ENCODE results near the gene LRRC61. TPM values are rescaled to one million over a fixed set of nuclear protein-coding genes. Genes with fewer than 3 reads are reported as not detected.

LRRC61 gene
- total RNA-seq, 1 donor from 2014 or later, result 14.1 TPM

DNA sequence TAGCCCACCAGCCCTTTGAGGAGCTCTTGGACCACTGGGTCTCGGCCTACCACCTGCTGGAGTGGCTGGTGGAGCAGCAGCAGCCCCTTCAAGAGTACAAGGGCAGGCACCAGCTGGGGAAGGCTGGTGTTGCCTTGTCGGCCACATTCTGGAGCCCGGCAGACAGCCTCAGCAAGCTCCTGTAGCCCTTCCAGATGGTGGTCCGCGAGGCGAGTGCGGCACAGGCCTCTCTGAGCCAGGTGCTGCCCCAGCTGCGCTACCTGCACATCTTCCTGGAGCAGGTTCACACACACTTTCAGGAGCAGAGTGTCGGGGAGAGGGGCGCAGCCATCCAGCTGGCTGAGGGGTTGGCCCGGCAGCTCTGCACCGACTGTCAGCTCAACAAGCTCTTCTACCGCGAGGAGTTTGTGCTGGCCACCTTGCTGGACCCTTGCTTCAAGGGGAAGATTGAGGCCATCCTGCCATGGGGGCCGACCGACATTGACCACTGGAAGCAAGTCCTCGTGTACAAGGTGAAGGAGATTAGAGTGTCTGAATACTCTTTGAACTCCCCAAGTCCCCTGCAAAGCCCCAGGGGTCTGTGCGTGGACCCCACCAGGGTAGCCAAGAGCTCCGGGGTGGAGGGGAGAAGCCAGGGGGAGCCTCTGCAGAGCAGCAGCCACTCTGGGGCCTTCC lies 7.2 kb downstream of the LRRC61 start:
- DNase-seq (ENCODE audit: low spot score), result no peak

GRCh38 chr7:150332852-150333635 lies 9.9 kb downstream of the LRRC61 start:
- no peak for DNase-seq (ENCODE audit: low spot score)

- DNase-seq (ENCODE audit: low spot score), result no peak
These were observed 10.5 kb downstream of the LRRC61 start for GRCh38 chr7:150333659-150334058.

- no peak for DNase-seq (ENCODE audit: low spot score)
These were observed 11.0 kb downstream of the LRRC61 start for GRCh38 chr7:150334108-150334507.

DNA sequence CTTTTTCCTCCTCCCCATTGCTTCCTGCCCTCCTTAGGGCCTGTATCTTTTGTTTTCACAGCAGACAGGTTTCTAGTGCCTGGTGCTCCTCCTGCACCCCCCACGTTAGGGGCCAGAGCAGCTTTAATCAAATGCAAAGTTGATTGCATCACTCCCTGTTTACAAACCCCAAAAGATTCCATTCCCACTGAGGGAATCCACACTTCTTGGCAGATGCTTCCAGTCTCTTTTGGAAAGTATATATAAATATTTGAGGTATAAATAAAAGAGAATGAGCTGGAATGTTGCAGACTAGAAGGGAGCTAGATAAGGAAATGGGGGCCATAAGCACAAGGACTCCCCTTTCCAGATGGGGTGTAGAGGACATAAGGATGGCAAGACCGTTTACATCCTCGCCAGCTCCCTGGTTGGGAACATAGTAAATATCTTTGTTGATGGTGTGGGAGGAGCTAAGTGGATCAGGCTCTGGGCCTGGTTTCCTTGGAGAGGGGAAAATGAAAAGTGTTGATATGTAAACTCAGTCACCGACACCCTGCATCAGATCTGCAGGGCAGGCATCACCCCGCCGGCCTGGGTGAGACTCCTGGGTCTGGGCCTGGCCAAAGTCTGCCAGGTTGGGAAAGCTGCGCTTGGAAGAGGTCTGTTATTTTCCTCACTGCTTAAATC lies 12.1 kb downstream of the LRRC61 start:
- no peak for DNase-seq (ENCODE audit: low spot score)

- no peak for DNase-seq (ENCODE audit: low spot score)
These were observed 12.6 kb downstream of the LRRC61 start for GRCh38 chr7:150335774-150336112.

- no peak for DNase-seq (ENCODE audit: low spot score)
These were observed 13.6 kb downstream of the LRRC61 start for GRCh38 chr7:150336746-150337145.

- DNase-seq (ENCODE audit: low spot score), result no peak
These were observed 14.0 kb downstream of the LRRC61 start for GRCh38 chr7:150337179-150337578.

DNA sequence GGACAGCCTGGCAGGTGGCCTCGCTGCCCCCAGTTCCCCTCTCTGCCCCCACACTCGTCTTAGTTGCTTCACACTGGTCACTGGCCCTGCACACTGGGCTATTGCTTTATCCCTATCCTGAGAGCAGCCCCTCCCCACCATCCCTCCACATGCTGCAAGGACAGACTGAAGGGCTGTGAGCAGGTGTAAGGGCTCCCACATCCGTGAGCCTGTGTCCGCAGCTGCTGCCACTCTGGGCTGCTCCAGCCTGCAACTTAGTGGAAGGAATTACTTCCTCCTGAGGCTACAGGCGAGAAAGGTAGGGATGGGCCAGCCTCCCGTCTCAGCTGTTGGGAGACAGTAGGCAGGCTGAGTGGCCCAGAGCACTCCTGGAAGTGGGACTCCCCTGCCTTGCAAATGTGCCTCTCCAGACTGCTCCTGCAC lies 14.5 kb downstream of the LRRC61 start:
- no peak for DNase-seq (ENCODE audit: low spot score)

GRCh38 chr7:150338166-150338829 lies 15.1 kb downstream of the LRRC61 start:
- no peak for DNase-seq (ENCODE audit: low spot score)

DNA sequence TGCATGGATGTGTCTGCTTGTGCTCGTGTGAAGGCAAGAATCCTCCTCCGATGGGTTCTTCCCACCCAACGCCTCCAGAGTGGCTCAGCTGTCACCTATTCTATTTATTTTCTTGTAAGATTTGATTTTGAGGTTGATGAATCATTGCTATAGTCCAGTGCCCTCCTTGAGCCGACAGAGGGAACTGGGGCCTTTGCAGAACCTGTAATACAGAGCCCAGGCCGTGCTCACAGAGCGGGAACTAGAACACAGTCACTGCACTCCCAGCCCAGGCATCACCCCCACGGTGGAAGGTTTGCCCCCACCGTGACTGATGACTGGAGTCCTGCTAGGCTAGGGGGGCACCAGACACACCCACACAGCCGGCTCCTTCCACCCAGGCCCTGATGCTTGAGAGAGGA lies 16.3 kb downstream of the LRRC61 start:
- DNase-seq (ENCODE audit: low spot score), result no peak

DNA sequence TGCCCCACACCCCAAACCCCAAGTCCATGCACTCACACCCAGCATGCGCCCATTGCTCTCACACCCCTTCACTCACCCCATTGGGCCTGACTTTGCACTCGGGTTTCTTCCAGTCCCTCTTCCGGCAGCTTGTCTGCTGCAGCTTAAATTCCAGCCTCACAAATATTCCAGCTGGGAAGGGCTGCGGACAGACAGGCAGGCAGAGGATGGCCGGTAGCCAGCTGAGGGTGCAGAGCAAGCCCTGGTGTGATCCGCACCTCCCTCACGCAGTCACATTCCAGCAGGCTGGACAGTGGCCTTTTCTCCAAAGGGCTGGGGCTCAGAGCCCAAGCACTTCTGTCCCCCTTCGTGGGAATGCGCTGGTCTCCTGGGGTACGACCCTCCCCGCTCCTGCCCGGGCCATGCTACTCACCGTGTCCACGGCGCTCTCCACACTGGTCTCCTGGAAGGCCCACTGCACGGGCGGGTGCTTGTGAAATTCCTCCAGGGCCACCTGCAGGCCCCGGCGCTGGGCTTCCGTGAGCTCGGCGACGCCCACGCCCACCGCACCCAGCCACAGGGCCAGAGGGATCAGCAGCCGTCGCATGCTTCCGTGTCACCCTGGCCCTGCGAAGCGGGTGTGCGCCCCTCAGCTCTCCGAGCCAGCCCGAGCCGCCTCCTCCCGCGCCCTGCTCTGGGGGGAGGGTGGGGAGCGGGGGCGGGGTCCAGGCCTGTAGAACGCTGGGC lies 17.0 kb downstream of the LRRC61 start:
- no peak for DNase-seq (ENCODE audit: low spot score)

DNA sequence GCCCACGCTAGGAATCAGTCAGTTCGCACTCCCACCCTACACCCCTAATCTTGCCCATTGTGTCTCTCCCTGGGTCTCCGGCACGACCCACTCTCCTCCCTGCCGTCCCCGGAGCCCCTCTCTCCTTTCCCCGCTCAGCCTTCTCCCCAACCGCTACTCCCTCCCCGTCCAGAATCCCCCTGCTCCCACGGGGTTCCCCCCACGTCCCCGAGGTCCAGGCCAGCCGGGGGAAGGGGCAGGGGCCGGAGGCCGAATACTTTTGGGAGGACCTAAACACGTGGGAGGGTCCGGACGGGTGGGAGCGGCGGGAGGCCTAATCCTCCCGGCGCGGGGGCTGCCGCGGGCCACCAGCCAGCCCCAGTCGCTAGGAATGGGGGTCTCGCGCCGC lies 17.7 kb downstream of the LRRC61 start:
- no peak for DNase-seq (ENCODE audit: low spot score)

DNA sequence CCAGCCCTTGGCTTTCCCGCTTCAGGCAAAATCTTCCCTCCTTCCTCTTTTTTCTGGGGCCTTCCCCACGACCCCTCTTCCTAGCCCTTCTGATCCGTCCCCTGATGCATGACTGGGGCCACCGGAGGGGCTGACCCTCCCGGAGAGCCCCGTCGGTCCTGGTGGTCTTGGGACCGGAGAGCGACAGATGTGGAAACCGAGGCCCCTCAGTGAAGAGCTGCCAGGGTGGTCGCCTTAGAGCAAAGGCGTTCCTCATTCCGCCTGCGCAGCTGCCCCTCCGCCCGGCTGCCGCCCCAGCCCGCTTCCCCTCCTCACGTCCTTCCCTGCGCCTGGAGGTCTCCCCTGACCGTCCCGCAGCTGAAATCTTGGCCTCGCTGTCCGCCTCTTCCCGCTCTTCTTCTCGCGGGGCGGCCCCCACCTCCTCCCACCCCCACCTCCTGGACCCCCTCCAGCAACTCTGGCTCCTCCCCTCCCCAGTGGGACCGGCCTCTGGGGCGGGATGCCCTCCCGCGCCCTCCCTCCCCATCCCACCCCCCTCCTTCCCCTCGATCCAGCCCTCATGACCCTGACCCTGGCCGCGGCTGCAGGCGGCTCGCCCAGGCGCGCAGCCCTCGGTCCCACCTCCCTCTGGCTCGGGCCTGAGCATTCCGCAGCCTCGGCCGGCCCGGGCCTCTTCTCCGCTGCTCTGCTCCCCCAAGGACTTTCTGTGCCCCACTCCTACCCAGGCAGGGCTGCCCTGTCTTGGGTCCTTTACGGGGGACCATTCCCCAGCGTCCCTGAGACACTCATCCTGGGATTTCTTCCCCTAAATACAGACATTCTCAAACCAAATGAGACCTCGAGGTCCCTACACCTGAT lies 18.3 kb downstream of the LRRC61 start, which contains the start of gene RARRES2:
Gene RARRES2, minus strand, starts transcription at position 367 of the 858 bp plus-strand sequence. CDS start 1,020 bp downstream, outside the sequence.
- peak; percentile 65 for DNase-seq (ENCODE audit: low spot score)

DNA sequence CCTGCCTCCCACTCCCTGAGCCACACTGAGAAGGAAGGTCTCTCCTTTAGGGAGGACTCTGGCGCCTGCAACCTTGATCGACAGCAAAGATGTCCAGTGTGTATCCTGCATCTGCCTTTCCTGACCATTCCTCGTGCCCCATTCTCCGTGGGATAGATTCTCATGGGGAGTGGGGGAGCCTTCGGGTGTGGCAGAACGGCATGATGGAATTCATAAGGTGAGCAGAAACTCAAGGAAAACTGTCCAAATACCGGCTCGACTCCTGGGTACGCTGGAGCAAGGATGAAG lies 18.9 kb downstream of the LRRC61 start:
- no peak for DNase-seq (ENCODE audit: low spot score)

GRCh38 chr7:150343225-150343624 lies 20.1 kb downstream of the LRRC61 start:
- DNase-seq (ENCODE audit: low spot score), result no peak

- DNase-seq (ENCODE audit: low spot score), result no peak
These were observed 21.1 kb downstream of the LRRC61 start for GRCh38 chr7:150344299-150344698.

DNA sequence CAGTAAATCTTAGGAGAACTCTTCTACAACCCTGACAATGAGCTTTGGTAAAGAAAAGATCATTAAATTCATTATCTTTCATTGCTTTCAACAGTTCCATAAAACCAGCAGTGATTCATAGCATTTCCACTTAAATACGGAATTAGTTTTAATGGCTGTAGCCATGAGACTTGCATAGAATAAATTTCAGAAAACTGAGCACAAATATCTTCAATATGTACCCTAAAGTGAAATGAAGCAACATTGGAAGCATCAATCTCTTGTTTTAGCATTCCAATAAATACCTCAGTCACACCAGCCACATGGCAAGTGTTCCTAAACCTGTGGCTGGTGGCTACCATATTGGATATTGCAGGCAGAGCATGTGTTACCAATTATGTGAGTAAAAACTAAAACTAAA lies 21.9 kb downstream of the LRRC61 start:
- no peak for DNase-seq (ENCODE audit: low spot score)

GRCh38 chr7:150346922-150347321 lies 23.8 kb downstream of the LRRC61 start:
- DNase-seq (ENCODE audit: low spot score), result no peak

DNA sequence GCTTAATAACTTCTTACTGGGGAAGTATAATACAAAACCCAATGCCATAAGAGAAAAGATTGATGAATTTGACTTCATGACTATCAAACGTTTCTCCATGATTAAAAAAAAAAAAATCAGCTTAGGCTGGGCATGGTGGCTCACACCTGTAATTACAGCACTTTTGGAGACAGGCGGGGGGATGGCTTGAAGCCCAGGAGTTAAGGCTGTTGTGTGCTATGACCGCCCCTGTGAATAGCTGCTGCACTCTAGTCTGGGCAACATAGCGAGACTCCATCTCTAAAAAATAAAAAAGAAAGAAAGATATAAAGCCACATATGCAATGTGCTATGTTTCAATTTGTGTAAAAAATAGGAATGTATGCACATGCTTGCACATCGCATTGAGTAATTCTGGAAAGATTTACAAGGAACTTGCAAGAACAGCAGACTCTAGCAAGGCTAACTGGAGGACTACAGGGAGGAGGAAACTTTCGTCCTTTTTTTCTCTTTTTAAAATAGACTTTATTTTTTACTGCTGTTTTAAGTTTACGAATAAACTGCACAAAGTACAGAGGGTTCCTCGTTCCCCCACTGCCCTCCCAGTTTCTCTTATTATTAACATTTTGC lies 28.5 kb downstream of the LRRC61 start:
- no peak for DNase-seq (ENCODE audit: low spot score)

Measured in ureter (tissue), 1 donor.